CD8-positive, alpha-beta memory T cell (primary cell): Measurements from ENCODE around the gene SLC16A7. TPM values are rescaled to one million over a fixed set of nuclear protein-coding genes. Genes with fewer than 3 reads are reported as not detected.
"Not testable (repeated sequence)": the region's sequence is repeated elsewhere in the genome, so short reads cannot be mapped to it uniquely, and the experiment has no call there.

Experiments used
- CTCF ChIA-PET: fragments of 350-600 bp; sonication (Branson Sonifier 250); formaldehyde crosslinking; loops from one replicate; lab custom pipeline; 2021; ENCODE audit warnings: antibody characterized with exemption; lab: Charles Lee
- POLR2A ChIA-PET: fragments of 350-600 bp; sonication (Branson Sonifier 250); formaldehyde crosslinking; loops from one replicate; lab custom pipeline; 2021; ENCODE audit warnings: antibody characterized with exemption; lab: Charles Lee
- DNase-seq, 5 donors: peaks; one replicate each; pipeline versions ENCODE4 v3.0.0 to v3.0.0-alpha.2; 2020 to 2022; ENCODE audit warnings: mixed read lengths in 1 of 5
- H3K27ac ChIP-seq: one replicate; pipeline ENCODE4 v1.7.0; 2013; ENCODE audit warnings: low read depth, mild to moderate bottlenecking, low read length, moderate library complexity
- H3K27me3 ChIP-seq: 2 replicates; pipeline ENCODE4 v1.7.0; 2013; ENCODE audit warnings: low read length, mild to moderate bottlenecking; ENCODE audit not compliant: insufficient read depth, poor library complexity, severe bottlenecking
- H3K36me3 ChIP-seq: 2 replicates; pipeline ENCODE4 v1.7.0; 2013; ENCODE audit warnings: mild to moderate bottlenecking, low read length, moderate library complexity; ENCODE audit not compliant: insufficient read depth
- H3K4me1 ChIP-seq: 2 replicates; pipeline ENCODE4 v1.7.0; 2013; ENCODE audit warnings: mild to moderate bottlenecking, low read length, moderate library complexity; ENCODE audit not compliant: insufficient read depth
- H3K4me3 ChIP-seq: 2 replicates; pipeline ENCODE4 v1.7.0; 2013; ENCODE audit warnings: mild to moderate bottlenecking, low read length
- H3K9me3 ChIP-seq: 2 replicates; pipeline ENCODE4 v1.7.0; 2013; ENCODE audit warnings: mild to moderate bottlenecking, low read length
- H3K27ac Mint-ChIP-seq, 8 donors: one replicate each; pipeline ENCODE4 v1.8.0; 2020 to 2021; ENCODE audit warnings: mixed read lengths in 8 of 8, mild to moderate bottlenecking in 6 of 8, inconsistent platforms in 3 of 8, moderate library complexity in 3 of 8
- H3K27me3 Mint-ChIP-seq, 2 donors: one replicate each; pipeline ENCODE4 v1.8.0; 2020 to 2021; ENCODE audit warnings: mixed read lengths in 2 of 2, mild to moderate bottlenecking in 1 of 2, moderate library complexity in 1 of 2
- H3K36me3 Mint-ChIP-seq, 3 donors: one replicate each; pipeline ENCODE4 v1.8.0; 2020 to 2021; ENCODE audit warnings: mixed read lengths in 3 of 3, inconsistent platforms in 1 of 3, mild to moderate bottlenecking in 1 of 3
- H3K4me1 Mint-ChIP-seq, 3 donors: one replicate each; pipeline ENCODE4 v1.8.0; 2020 to 2021; ENCODE audit warnings: mixed read lengths in 3 of 3, inconsistent platforms in 1 of 3, mild to moderate bottlenecking in 1 of 3
- H3K4me3 Mint-ChIP-seq, 7 donors: one replicate each; pipeline ENCODE4 v1.8.0; 2020 to 2021; ENCODE audit warnings: mixed read lengths in 7 of 7, mild to moderate bottlenecking in 6 of 7, moderate library complexity in 4 of 7, inconsistent platforms in 2 of 7
- H3K9me3 Mint-ChIP-seq, 5 donors: one replicate each; pipeline ENCODE4 v1.8.0; 2020 to 2022; ENCODE audit warnings: mixed read lengths in 5 of 5, mild to moderate bottlenecking in 3 of 5, moderate library complexity in 2 of 5, inconsistent platforms in 1 of 5
- polyA plus RNA-seq: library from polyadenylated mRNA; unstranded; fragments of 300-500 nt; fragmentation: Illumina TruSeq; gene quantifications from one replicate; pipeline ENCODE4 v1.2.3, GENCODE V29; 2021
- total RNA-seq, 2 experiments: library from RNA; stranded (reverse); gene quantifications; one replicate each; pipeline ENCODE4 v1.2.3, GENCODE V29; 2021

SLC16A7 gene
- total and polyA plus RNA-seq, 3 experiments from 2014 or later, result 30.3 to 35.1 (median 34.0) TPM

DNA sequence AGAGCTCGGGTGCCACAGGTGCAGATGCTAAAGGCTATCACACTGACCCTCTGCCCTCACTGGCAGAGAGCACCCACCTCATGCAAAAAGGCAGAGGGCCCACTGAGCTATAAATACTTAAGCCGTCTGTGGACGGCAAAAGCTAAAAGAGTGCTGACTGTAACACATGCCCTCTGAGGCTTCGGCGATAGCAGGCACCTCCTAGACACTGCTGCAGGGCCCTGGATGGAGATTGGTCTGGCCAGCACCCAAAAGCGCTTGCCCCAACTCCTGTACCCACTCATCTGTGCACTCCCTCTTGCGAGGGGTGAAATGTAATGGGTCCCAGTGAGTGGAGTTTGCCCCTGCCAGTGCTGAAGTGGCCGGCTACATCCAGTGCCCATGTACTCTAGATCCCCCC lies 148.7 kb downstream of the SLC16A7 start:
- no peaks in the 10 kb centered on the region for H3K36me3 ChIP-seq
- no peaks in the 10 kb centered on the region for H3K9me3 ChIP-seq
- POLR2A ChIA-PET, result no interaction called here
- Mint-ChIP-seq H3K27ac (no peak overlapping the region), H3K9me3 (peaks cover 0 to 5% (median under 1%) of the 10 kb centered on the region in 5 donors), H3K4me1 (peaks cover 0 to 11% (median 2%) of the 10 kb centered on the region in 3 donors), H3K36me3 (peaks cover 34 to 44% (median 40%) of the 10 kb centered on the region in 3 donors), H3K4me3 (no peak overlapping the region), H3K27me3 (no peaks in the 10 kb centered on the region)
- no peak overlapping the region for H3K4me3 ChIP-seq
- no peak for DNase-seq
- CTCF ChIA-PET, result no interaction called here
- H3K27ac ChIP-seq, result no peak overlapping the region
- no peaks in the 10 kb centered on the region for H3K4me1 ChIP-seq
- no peaks in the 10 kb centered on the region for H3K27me3 ChIP-seq

DNA sequence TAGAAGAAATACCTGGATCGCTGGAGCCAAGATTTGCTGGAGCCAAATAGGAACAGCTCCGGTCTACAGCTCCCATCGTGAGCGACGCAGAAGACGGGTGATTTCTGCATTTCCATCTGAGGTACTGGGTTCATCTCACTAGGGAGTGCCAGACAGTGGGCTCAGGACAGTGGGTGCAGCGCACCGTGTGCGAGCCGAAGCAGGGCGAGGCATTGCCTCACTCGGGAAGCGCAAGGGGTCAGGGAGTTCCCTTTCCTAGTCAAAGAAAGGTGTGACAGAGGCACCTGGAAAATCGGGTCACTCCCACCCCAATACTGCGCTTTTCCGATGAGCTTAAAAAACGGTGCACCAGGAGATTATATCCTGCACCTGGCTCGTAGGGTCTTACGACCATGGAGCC lies 155.3 kb downstream of the SLC16A7 start:
- H3K4me1 Mint-ChIP-seq, H3K27ac Mint-ChIP-seq, H3K4me3 Mint-ChIP-seq, H3K4me3 ChIP-seq, DNase-seq, POLR2A ChIA-PET, H3K9me3 ChIP-seq, H3K36me3 ChIP-seq, H3K27me3 Mint-ChIP-seq, H3K27me3 ChIP-seq, CTCF ChIA-PET, H3K27ac ChIP-seq, H3K4me1 ChIP-seq: not testable (repeated sequence)
- Mint-ChIP-seq H3K36me3 (peaks cover 13 to 24% (median 22%) of the 10 kb centered on the region in 3 donors), H3K9me3 (peaks cover 0 to 19% (median 14%) of the 10 kb centered on the region in 5 donors)

DNA sequence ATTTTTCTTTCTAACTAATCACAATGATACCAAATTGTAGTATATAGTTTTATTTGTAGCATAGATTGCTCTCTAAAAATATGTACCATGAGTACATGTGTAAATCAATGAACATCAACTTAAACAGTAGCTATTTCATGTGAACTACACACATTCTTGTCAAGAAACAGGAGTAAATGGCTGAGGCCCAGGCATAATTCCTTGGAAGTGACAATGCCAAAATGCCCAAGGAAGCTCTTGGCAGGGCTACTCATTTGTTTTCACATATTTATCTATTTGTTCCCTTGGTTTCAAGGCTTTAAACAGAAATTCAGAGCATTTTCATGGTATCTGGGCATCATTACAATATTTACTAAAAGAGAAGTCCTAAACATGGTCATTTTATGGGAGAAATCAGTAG lies 165.7 kb downstream of the SLC16A7 start:
- peaks cover 0 to 4% (median 0%) of the 10 kb centered on the region in 5 donors for H3K9me3 Mint-ChIP-seq
- H3K27me3 Mint-ChIP-seq, result no peaks in the 10 kb centered on the region
- Histone ChIP-seq H3K36me3 (no peaks in the 10 kb centered on the region), H3K27me3 (no peaks in the 10 kb centered on the region), H3K4me3 (no peak overlapping the region), H3K4me1 (no peaks in the 10 kb centered on the region), H3K9me3 (no peaks in the 10 kb centered on the region), H3K27ac (no peak overlapping the region)
- ChIA-PET POLR2A (no interaction called here), CTCF (no interaction called here)
- peaks cover 13 to 19% (median 16%) of the 10 kb centered on the region in 3 donors for H3K4me1 Mint-ChIP-seq
- DNase-seq, result no peak
- peaks cover 6 to 9% (median 8%) of the 10 kb centered on the region in 3 donors for H3K36me3 Mint-ChIP-seq
- no peak overlapping the region for H3K4me3 Mint-ChIP-seq
- no peak overlapping the region for H3K27ac Mint-ChIP-seq

DNA sequence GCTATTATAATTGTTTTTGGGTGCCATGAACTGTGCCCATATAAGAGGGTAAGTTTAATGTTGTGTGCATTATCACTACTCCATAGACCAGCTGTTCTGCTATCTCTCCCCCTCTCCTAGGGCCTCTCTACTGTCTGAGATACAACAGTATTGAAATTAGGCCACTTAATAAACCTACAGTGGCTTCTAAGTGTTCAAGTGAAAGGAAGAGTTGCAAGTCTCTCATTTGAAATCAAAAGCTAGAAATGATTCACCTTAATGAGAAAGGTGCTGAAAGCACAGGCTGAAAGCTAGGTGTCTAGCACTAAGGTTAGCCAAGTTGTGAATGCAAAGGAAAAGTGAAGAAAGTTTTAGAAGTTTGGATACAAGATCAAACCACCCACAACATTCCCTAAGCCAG lies 168.0 kb downstream of the SLC16A7 start:
- Histone ChIP-seq H3K9me3 (no peaks in the 10 kb centered on the region), H3K4me3 (no peak overlapping the region), H3K27me3 (no peaks in the 10 kb centered on the region), H3K27ac (no peak overlapping the region), H3K36me3 (no peaks in the 10 kb centered on the region), H3K4me1 (no peaks in the 10 kb centered on the region)
- H3K4me1 Mint-ChIP-seq, result peaks cover 14 to 34% (median 19%) of the 10 kb centered on the region in 3 donors
- H3K36me3 Mint-ChIP-seq, result peaks cover 6 to 18% (median 12%) of the 10 kb centered on the region in 3 donors
- H3K9me3 Mint-ChIP-seq, result peaks cover 0 to 2% (median 0%) of the 10 kb centered on the region in 5 donors
- POLR2A ChIA-PET, result no interaction called here
- no peak for DNase-seq
- H3K27me3 Mint-ChIP-seq, result no peaks in the 10 kb centered on the region
- peak overlapping the region in 1 of 8 donors; percentile 66 for H3K27ac Mint-ChIP-seq
- no peak overlapping the region for H3K4me3 Mint-ChIP-seq
- CTCF ChIA-PET, result no interaction called here

DNA sequence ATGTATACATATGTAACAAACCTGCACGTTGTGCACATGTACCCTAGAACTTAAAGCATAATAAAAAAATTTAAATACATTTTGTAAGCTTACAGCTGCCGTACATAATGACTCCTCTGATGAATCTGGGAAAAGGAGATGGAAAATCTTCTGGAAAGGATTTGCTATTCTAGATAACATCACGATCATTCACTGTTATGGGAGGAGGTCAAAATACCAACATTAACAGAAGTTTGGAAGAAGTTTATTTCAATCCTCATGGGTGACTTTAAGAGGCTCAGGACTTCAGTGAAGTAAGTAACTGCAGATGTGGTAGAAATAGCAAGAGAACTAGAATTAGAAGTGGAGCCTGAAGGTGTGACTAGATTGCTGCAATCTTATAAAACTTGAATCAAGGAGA lies 172.2 kb downstream of the SLC16A7 start:
- Mint-ChIP-seq H3K27me3 (no peaks in the 10 kb centered on the region), H3K27ac (no peak overlapping the region), H3K4me1 (peaks cover 12 to 32% (median 17%) of the 10 kb centered on the region in 3 donors), H3K9me3 (peaks cover 0 to 2% (median 0%) of the 10 kb centered on the region in 5 donors), H3K4me3 (no peak overlapping the region), H3K36me3 (peaks cover 15 to 31% (median 16%) of the 10 kb centered on the region in 3 donors)
- no peaks in the 10 kb centered on the region for H3K9me3 ChIP-seq
- H3K4me1 ChIP-seq, result no peaks in the 10 kb centered on the region
- H3K36me3 ChIP-seq, result no peaks in the 10 kb centered on the region
- no peak overlapping the region for H3K4me3 ChIP-seq
- DNase-seq, result no peak
- no peak overlapping the region for H3K27ac ChIP-seq
- ChIA-PET POLR2A (no interaction called here), CTCF (no interaction called here)
- H3K27me3 ChIP-seq, result no peaks in the 10 kb centered on the region

DNA sequence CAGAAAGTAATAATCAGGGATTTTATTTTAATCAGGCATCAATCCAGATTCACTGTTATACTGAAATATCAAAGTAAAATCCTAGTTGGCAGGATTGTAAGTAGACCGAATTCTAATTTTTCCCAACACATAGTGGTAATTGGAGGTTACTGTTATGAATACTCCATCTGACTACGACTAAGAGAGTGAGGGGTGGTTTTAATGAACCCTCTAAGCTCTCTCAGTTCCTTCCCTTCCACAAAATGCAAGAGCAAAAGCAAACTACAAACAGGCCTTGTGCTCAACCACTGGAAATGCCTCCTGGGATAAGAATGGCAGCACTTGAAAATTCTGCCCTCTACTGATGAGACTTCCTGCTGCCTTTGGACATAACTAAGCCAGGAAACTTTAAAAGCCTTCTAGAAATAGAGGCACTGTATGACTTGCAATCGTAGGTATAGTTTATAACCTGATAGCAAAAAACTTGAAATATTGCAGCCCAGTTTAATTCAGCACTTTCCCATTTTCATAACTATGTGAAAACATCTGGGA lies 184.8 kb downstream of the SLC16A7 start:
- no peak overlapping the region for H3K27ac ChIP-seq
- no peaks in the 10 kb centered on the region for H3K36me3 ChIP-seq
- ChIA-PET CTCF (no interaction called here), POLR2A (no interaction called here)
- Mint-ChIP-seq H3K4me3 (no peak overlapping the region), H3K36me3 (peaks cover 9 to 47% (median 20%) of the 10 kb centered on the region in 3 donors), H3K27me3 (no peaks in the 10 kb centered on the region), H3K9me3 (peaks cover 0 to 3% (median 0%) of the 10 kb centered on the region in 5 donors), H3K4me1 (peaks cover 0 to 2% (median 0%) of the 10 kb centered on the region in 3 donors), H3K27ac (no peak overlapping the region)
- no peaks in the 10 kb centered on the region for H3K27me3 ChIP-seq
- no peak overlapping the region for H3K4me3 ChIP-seq
- no peaks in the 10 kb centered on the region for H3K4me1 ChIP-seq
- no peak for DNase-seq
- H3K9me3 ChIP-seq, result no peaks in the 10 kb centered on the region

DNA sequence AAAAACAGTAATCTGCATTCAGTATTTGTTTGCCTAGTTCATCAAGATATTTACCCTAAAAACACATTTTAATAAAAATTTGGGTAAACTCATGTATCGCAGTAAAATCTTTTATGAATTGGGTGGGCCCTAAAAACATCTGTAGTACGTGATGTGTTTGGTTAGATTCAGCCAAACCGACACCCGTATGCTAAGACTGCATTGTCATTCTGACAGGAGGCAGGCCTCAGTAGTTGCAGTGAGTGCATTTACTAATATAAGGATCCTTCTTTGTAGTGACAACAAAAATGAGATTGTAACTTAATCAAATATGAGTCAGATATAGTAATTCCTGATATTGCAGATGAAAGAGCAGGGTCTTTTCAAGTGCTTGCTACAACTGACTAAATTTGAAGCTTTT lies 191.8 kb downstream of the SLC16A7 start:
- Histone ChIP-seq H3K36me3 (no peaks in the 10 kb centered on the region), H3K27me3 (no peaks in the 10 kb centered on the region), H3K4me3 (no peak overlapping the region), H3K27ac (no peak overlapping the region), H3K4me1 (no peaks in the 10 kb centered on the region), H3K9me3 (no peaks in the 10 kb centered on the region)
- no peak overlapping the region for H3K27ac Mint-ChIP-seq
- peaks cover 0 to 7% (median 2%) of the 10 kb centered on the region in 5 donors for H3K9me3 Mint-ChIP-seq
- ChIA-PET POLR2A (no interaction called here), CTCF (no interaction called here)
- H3K36me3 Mint-ChIP-seq, result peaks cover 13 to 26% (median 14%) of the 10 kb centered on the region in 3 donors
- H3K27me3 Mint-ChIP-seq, result peaks cover 0 to 2% of the 10 kb centered on the region in 2 donors
- H3K4me1 Mint-ChIP-seq, result peaks cover 0 to 2% (median 0%) of the 10 kb centered on the region in 3 donors
- no peak overlapping the region for H3K4me3 Mint-ChIP-seq
- no peak for DNase-seq

DNA sequence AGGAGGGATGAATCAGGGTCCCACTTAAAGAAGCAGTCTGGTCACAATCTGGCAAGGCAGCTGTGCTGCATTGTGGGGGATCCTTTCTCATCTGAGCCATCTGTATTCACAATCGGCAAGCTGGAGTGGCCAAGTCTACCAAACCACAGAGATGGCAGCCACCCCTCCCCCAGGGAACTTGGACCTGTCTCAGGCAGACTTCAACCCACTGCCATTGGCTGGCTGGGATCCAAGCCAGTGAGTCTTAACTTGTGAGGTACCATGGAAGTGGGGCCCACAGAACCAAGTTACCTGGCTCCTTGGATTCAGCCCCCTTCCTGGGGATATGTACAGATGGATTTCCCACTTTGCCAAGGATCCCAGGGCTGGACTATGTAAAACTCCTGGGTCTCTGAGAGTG lies 196.8 kb downstream of the SLC16A7 start:
- DNase-seq, result no peak
- no peak overlapping the region for H3K27ac ChIP-seq
- H3K4me1 Mint-ChIP-seq, result no peaks in the 10 kb centered on the region
- H3K36me3 ChIP-seq, result no peaks in the 10 kb centered on the region
- peaks cover 0 to 2% of the 10 kb centered on the region in 2 donors for H3K27me3 Mint-ChIP-seq
- H3K27ac Mint-ChIP-seq, result no peak overlapping the region
- H3K4me1 ChIP-seq, result no peaks in the 10 kb centered on the region
- ChIA-PET CTCF (interaction anchor here (0.8 kb wide), 1 partner anchor 17 kb away, joined by 3 read pairs; no protein-coding TSS in a partner anchor), POLR2A (no interaction called here)
- H3K4me3 ChIP-seq, result no peak overlapping the region
- H3K4me3 Mint-ChIP-seq, result no peak overlapping the region
- H3K9me3 Mint-ChIP-seq, result peaks cover 26 to 35% (median 34%) of the 10 kb centered on the region in 5 donors
- no peaks in the 10 kb centered on the region for H3K27me3 ChIP-seq
- H3K9me3 ChIP-seq, result no peaks in the 10 kb centered on the region
- H3K36me3 Mint-ChIP-seq, result peaks cover 21 to 50% (median 36%) of the 10 kb centered on the region in 3 donors
